K562 (cell line): ENCODE data around the gene GADD45G. TPM values are rescaled to one million over a fixed set of nuclear protein-coding genes. Genes with fewer than 3 reads are reported as not detected.

Source experiments
- ATAC-seq: fragments of 200-7000 bp; cut with Tn5 transposase; 3 replicates; pipeline ENCODE4 v1.9.1; 2020; ENCODE audit warnings: moderate library complexity
- BruUV-seq: library from RNA; stranded (reverse); fragments of 400-500 nt; replicated peaks from 2 replicates; lab custom pipeline; 2021; lab: Mats Ljungman, UMichigan
- CTCF ChIA-PET: fragments of 300-600 bp; formaldehyde crosslinking; extraction: SDS; loops from one replicate; lab custom pipeline; 2021; ENCODE audit warnings: low intra/inter-chr PET ratio; lab: Yijun Ruan, JAX
- POLR2A ChIA-PET: fragments of 300-600, 350-650 bp; sonication (Branson Sonifier 250); formaldehyde crosslinking; extraction: SDS; loops from one replicate; lab custom pipeline; 2021; ENCODE audit warnings: antibody characterized with exemption, inconsistent platforms; lab: Yijun Ruan, JAX
- DNase-seq, 4 experiments: peaks; one replicate each; pipeline versions ENCODE4 v3.0.0 to v3.0.0-alpha.2; 2011 to 2018; ENCODE audit warnings: low spot score in 3 of 4, mixed read lengths in 3 of 4; ENCODE audit errors: extremely low read depth in 1 of 4
- FAIRE-seq: peaks from 2 replicates; lab custom pipeline; 2011; peaks lifted over from hg19 to GRCh38; lab: Jason Lieb, UNC
- H2AFZ ChIP-seq: 2 replicates; pipeline ENCODE4 v1.6.0; 2011; ENCODE audit warnings: low read depth, low read length, control low read depth, inconsistent platforms
- H3K27ac ChIP-seq: fragments of 200-600 bp; 3 replicates; pipeline ENCODE4 v1.8.0; 2011; ENCODE audit warnings: low read depth, mild to moderate bottlenecking, control low read depth, inconsistent platforms, low read length, moderate library complexity, mixed read lengths; ENCODE audit errors: extremely low read depth
- H3K27me3 ChIP-seq, 2 experiments: fragments of 300-600 bp in 1 of 2; 2 replicates in 1 of 2; 3 replicates in 1 of 2; pipeline versions ENCODE4 v1.6.0 to v1.8.0; 2011; ENCODE audit warnings: inconsistent platforms in 2 of 2, low read length in 2 of 2, mild to moderate bottlenecking in 1 of 2, mixed read lengths in 1 of 2, moderate library complexity in 1 of 2; ENCODE audit not compliant: control insufficient read depth in 2 of 2, insufficient read depth in 2 of 2
- H3K36me3 ChIP-seq: fragments of 300-600 bp; 3 replicates; pipeline ENCODE4 v1.8.0; 2011; ENCODE audit warnings: mild to moderate bottlenecking, low read length, inconsistent platforms; ENCODE audit not compliant: control insufficient read depth, insufficient read depth
- H3K4me1 ChIP-seq, 2 experiments: fragments of 200-600 bp in 1 of 2; replicated peaks in 1 of 2; 2 replicates in 1 of 2; 3 replicates in 1 of 2; pipeline versions ENCODE4 v1.5.1 to v1.8.0; 2011; ENCODE audit warnings: inconsistent platforms in 2 of 2, low read length in 2 of 2, mild to moderate bottlenecking in 1 of 2, mixed read lengths in 1 of 2, moderate library complexity in 1 of 2; ENCODE audit not compliant: control insufficient read depth in 2 of 2, insufficient read depth in 2 of 2
- H3K4me2 ChIP-seq: 2 replicates; pipeline ENCODE4 v1.6.1; 2011; ENCODE audit warnings: low read length, control low read depth, inconsistent platforms, mixed read lengths; ENCODE audit not compliant: insufficient read depth
- H3K4me3 ChIP-seq: fragments of 200-600 bp; sonication (generic), shearing (Covaris generic); 2 replicates; pipeline ENCODE4 v1.5.1; 2016; ENCODE audit warnings: control low read depth, inconsistent platforms
- H3K79me2 ChIP-seq: fragments of 200-600 bp; 3 replicates; pipeline ENCODE4 v1.8.0; 2011; ENCODE audit warnings: low read length, inconsistent platforms; ENCODE audit not compliant: control insufficient read depth, insufficient read depth
- H3K9ac ChIP-seq, 2 experiments: 2 replicates each; pipeline versions ENCODE4 v1.6.0 to v1.6.1; 2011; ENCODE audit warnings: low read depth in 2 of 2, low read length in 2 of 2, control low read depth in 1 of 2, inconsistent platforms in 1 of 2, mild to moderate bottlenecking in 1 of 2, mixed read lengths in 1 of 2; ENCODE audit not compliant: insufficient read depth in 1 of 2
- H3K9me1 ChIP-seq: one replicate; pipeline ENCODE4 v1.6.0; 2011; ENCODE audit warnings: inconsistent platforms, mild to moderate bottlenecking, low read length, moderate library complexity; ENCODE audit not compliant: control insufficient read depth, insufficient read depth
- H3K9me3 ChIP-seq: replicated peaks from 2 replicates; pipeline ENCODE4 v1.5.1; 2011; ENCODE audit warnings: low read depth, low read length, inconsistent platforms; ENCODE audit not compliant: control insufficient read depth, insufficient read depth
- H4K20me1 ChIP-seq: replicated peaks from 2 replicates; pipeline ENCODE4 v1.6.1; 2011; ENCODE audit warnings: low read length, inconsistent platforms, mixed read lengths; ENCODE audit not compliant: control insufficient read depth, insufficient read depth
- DDX20 ChIP-seq: fragments of 450-650 bp; IDR thresholded peaks from 2 replicates; pipeline ENCODE4 v1.6.1; 2016; ENCODE audit warnings: missing genetic modification characterization, low read depth, mild to moderate bottlenecking, missing compliant biosample characterization, moderate library complexity
- RBM17 ChIP-seq: fragments of 200-400 bp; formaldehyde crosslinking; IDR thresholded peaks from 2 replicates; pipeline ENCODE4 v1.6.1; 2017; ENCODE audit warnings: low read depth, mild to moderate bottlenecking, low read length, borderline replicate concordance
- ZNF586 ChIP-seq: fragments of 450-650 bp; formaldehyde crosslinking; conservative IDR thresholded peaks from 2 replicates; pipeline ENCODE4 v1.4.0; 2020; ENCODE audit warnings: mild to moderate bottlenecking, moderate library complexity
- WGBS: fragments of 100-300 bp; shearing (Covaris generic); methylation state at CpG from one replicate; pipeline ENCODE4 v1.1.6; 2016; ENCODE audit warnings: low coverage, mixed read lengths; ENCODE audit not compliant: insufficient coverage; ENCODE audit errors: missing lambda C conversion rate; 5-methylcytosine and 5-hydroxymethylcytosine counted together
- in situ Hi-C: fragments of 300-500 bp; cut with MboI; formaldehyde crosslinking; loops from 4 replicates; pipeline ENCODE4 v1.15.0; 2018; ENCODE audit warnings: inconsistent platforms, mixed read lengths
- intact Hi-C: fragments of 100-400 bp; cut with micrococcal nuclease; formaldehyde crosslinking; loops from 2 replicates; pipeline ENCODE4 v1.14.2; 2022
- polyA plus RNA-seq, 8 experiments: library from polyadenylated mRNA; depleted of rRNA in 4 of 8; stranded (reverse) in 5 of 8; unstranded in 3 of 8; fragments of >200 nt; fragmentation: Nextera tagmentation in 2 of 8; fragmentation: Illumina TruSeq in 1 of 8; extraction: Ambion mirVana in 2 of 8; extraction: Trizol in 1 of 8; gene quantifications; 2 replicates each; pipeline versions ENCODE4 v1.2.1 to v1.2.3, GENCODE V29; 2011 to 2014; ENCODE audit warnings: inconsistent platforms in 1 of 8, missing spikeins in 1 of 8
- total RNA-seq, 7 experiments: library from RNA; depleted of rRNA in 6 of 7; stranded (reverse); fragments of >200 nt in 6 of 7; fragmentation: Illumina TruSeq in 2 of 7; extraction: Trizol in 2 of 7; gene quantifications; 2 replicates each; pipeline versions ENCODE4 v1.2.1 to v1.2.3, GENCODE V29; 2011 to 2021; ENCODE audit warnings: low replicate concordance in 1 of 7

The GADD45G gene
- total and polyA plus RNA-seq, 9 of the 15 experiments (the other 6 are each of a cell fraction or from before 2014, with no cell fraction given): 0.20 to 0.34 TPM; not detected in 7

GRCh38 chr9:89591274-89592212, 13.3 kb upstream of the GADD45G start:
- in situ Hi-C loops: loop anchor here (25.0 kb wide), 1 partner anchor 1296 kb away; no protein-coding TSS in a partner anchor
- no peak for ATAC-seq
- WGBS: 0% methylated on average over 8 of the region's 15 CpGs
- Histone ChIP-seq H3K9ac (no peak overlapping the region), H3K9me3 (no peaks in the 10 kb centered on the region), H3K4me2 (no peak overlapping the region), H3K79me2 (no peaks in the 10 kb centered on the region), H3K4me3 (no peak overlapping the region), H3K36me3 (no peaks in the 10 kb centered on the region), H4K20me1 (no peaks in the 10 kb centered on the region), H3K9me1 (no peaks in the 10 kb centered on the region), H2AFZ (no peak overlapping the region), H3K27me3 (peaks cover 0 to 17% of the 10 kb centered on the region in 2 experiments; a peak in 2 of 5 replicates), H3K4me1 (no peaks in the 10 kb centered on the region), H3K27ac (no peak overlapping the region)
- BruUV-seq: no TSS peak
- no peak for TF ChIP-seq ZNF586 (CRISPR knock-in tag)
- no peak for TF ChIP-seq RBM17
- TF ChIP-seq DDX20 (tag): no peak
- ChIA-PET POLR2A (no interaction called here), CTCF (no interaction called here)
- no peak for DNase-seq
- FAIRE-seq: no peak
- intact Hi-C loops: no loop called here
